Epithelial cell of esophagus (primary cell): ENCODE results near the gene ATXN1.

ENCODE experiments used
- DNase-seq: peaks from one replicate; pipeline ENCODE4 v3.0.0; 2010; ENCODE audit warnings: low read depth
- H3K4me3 ChIP-seq: 2 replicates; pipeline ENCODE4 v1.5.1; 2011; ENCODE audit warnings: mild to moderate bottlenecking, low read length, control low read depth
- CTCF ChIP-seq: IDR thresholded peaks from 2 replicates; pipeline ENCODE4 v1.5.1; 2011; ENCODE audit warnings: low read depth, mild to moderate bottlenecking, low read length, control low read depth, inconsistent platforms; ENCODE audit not compliant: insufficient read depth; ENCODE audit errors: missing control alignments

ATXN1 gene

GRCh38 chr6:16681260-16681873, 79.9 kb downstream of the ATXN1 start:
- DNase-seq, result peak; percentile 96
- no peak overlapping the region for H3K4me3 ChIP-seq
- TF ChIP-seq CTCF, result no peak

- TF ChIP-seq CTCF, result no peak
- no peak for DNase-seq
- no peak overlapping the region for H3K4me3 ChIP-seq
Observed at GRCh38 chr6:16679050-16679449, 82.2 kb downstream of the ATXN1 start.

DNA sequence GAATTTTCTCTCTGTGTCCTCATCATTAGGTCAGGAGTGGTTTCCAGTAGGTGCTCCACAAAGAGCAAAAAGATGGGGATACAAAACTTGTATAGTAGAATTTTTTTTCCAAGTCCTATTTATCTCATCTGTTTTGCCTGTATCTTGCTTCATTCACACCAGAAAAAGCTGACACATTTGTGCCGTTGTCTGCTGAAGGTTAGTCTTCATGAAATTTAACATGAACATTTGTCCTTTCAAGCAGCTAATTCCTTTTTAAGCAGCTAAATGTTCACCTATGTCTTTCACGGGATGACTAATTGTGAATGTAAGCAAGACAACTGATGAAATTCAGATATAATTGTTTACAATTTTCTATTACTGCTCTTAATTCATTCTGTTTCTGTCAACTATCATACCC, 83.8 kb downstream of the ATXN1 start:
- no peak overlapping the region for H3K4me3 ChIP-seq
- TF ChIP-seq CTCF, result no peak
- peak; percentile 36 for DNase-seq

GRCh38 chr6:16676978-16677377, 84.3 kb downstream of the ATXN1 start:
- no peak overlapping the region for H3K4me3 ChIP-seq
- DNase-seq, result peak; percentile 80
- no peak for TF ChIP-seq CTCF

DNA sequence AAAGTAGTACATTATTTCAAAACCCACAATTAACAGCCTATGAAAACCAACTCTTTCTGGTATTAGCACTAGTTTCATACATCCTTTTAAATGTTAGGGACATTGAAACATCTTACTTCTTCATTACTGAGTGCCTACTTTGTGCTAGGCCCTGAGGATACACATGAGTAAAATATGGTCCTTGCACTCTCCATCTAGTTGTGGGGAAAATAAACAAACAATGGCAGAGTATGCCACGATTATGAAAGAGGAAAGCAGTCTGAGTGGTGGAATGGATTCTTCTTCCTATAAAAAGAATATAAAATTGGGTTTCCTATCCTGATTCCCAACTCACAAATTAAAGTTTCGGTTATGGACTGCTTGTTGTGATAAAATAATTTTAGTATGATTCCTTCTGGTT, 84.9 kb downstream of the ATXN1 start:
- no peak overlapping the region for H3K4me3 ChIP-seq
- DNase-seq, result no peak
- TF ChIP-seq CTCF, result no peak

- H3K4me3 ChIP-seq, result no peak overlapping the region
- no peak for TF ChIP-seq CTCF
- DNase-seq, result no peak
Observed at GRCh38 chr6:16674801-16675392, 86.4 kb downstream of the ATXN1 start.

GRCh38 chr6:16673011-16673797, 88.1 kb downstream of the ATXN1 start:
- no peak overlapping the region for H3K4me3 ChIP-seq
- no peak for TF ChIP-seq CTCF
- DNase-seq, result no peak
